ENCODE measurements around the gene EEF1AKMT3.

The EEF1AKMT3 gene

GRCh38 chr12:57821474-57822214 is 49.2 kb downstream of the EEF1AKMT3 start:
- no peak for DNase-seq

DNA sequence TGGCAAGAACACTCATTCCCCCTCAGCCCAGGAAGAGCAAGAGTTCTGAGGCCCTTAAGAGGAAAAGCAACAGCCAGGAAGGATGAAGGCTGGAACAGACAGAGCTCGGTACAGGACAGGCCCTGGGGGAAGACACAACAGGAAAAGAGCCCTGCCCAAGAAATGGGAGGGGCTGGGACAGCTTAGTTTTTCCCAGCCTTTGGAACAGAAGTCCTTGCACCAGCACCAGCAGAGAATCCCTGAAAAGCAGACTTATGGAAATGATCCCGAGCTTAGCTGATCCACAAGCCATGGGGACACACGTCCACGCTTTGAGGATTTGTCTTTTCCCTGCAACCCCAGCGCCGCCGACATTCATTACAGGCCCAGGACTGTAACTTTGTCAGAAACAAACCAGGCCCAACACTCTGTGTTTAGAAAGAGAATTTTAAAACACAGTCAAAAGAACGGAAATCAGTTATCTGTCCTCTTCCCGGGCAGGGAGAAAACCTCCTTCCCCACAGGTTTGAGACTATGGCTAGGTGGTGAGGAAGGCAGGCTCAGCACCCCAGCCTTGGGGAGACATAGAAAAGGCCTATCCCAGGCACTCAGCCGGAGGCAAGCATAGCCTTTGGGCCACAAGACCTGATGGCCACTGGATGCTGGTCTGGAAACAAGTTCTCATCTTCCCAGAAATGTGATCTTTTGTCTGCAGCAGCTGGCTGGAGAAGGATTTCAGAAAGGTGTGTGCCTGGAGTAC is 50.1 kb downstream of the EEF1AKMT3 start:
- no peak for DNase-seq

GRCh38 chr12:57823131-57823907 is 50.9 kb downstream of the EEF1AKMT3 start:
- no peak for DNase-seq

GRCh38 chr12:57823908-57824640 is 51.7 kb downstream of the EEF1AKMT3 start:
- no peak for DNase-seq

- no peak for DNase-seq
These were observed 53.0 kb downstream of the EEF1AKMT3 start for GRCh38 chr12:57825451-57825850.

GRCh38 chr12:57826400-57826799 is 54.0 kb downstream of the EEF1AKMT3 start:
- DNase-seq, result no peak

DNA sequence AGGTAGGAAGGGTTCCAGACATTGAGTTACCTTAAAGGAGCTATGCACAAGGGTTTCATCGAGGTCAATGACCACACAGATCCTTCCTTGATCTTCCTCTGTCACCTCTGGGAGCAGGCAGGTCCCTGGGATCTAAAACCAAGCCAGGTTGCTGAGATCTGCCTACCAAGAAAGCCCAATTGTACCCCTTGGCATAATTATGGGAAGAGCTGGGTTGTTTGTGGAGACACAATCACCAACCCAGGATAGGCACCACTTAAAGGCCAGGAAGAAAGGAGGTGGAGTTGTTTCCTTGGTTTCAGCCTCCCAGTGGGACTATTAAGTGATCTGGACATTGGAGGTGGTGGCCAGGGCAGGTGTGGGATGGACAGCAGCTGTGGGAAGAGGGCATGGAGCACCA is 54.6 kb downstream of the EEF1AKMT3 start:
- DNase-seq, result no peak

GRCh38 chr12:57829025-57829777 is 56.8 kb downstream of the EEF1AKMT3 start:
- no peak for DNase-seq

DNA sequence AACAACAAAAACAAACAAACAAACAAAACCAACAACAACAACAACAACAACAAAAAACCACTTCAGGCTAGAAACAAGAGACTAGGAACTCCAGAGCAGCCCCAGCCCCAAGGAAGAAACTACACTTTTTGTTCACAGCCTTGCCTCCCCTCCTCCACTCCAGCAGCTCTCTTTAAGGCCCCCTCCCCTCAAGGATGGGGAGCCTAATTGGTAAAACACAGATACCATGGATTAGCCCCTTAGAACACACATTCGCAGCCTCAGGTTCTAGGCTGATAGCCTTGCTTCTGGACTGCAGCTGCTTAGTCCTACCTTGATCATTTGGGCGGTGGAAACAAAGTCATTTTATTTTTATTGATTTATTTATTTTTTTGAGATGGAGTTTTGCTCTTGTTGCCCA is 58.0 kb downstream of the EEF1AKMT3 start:
- no peak for DNase-seq

Measured in NCI-H69 (cell line).